Measurements from ENCODE around the gene ALKBH3. TPM values are rescaled to one million over a fixed set of nuclear protein-coding genes. Genes with fewer than 3 reads are reported as not detected.

Gene ALKBH3
- total RNA-seq, 6 experiments from 2014 or later = 24.0 to 35.9 (median 31.5) TPM

- peaks cover 4% of the 10 kb centered on the region for H3K9me3 Mint-ChIP-seq
- H3K36me3 Mint-ChIP-seq (ENCODE audit: low read depth) = no peaks in the 10 kb centered on the region
- H3K4me1 Mint-ChIP-seq (ENCODE audit: low read depth) = peaks cover 21% of the 10 kb centered on the region
- no peak for TF ChIP-seq CTCF (IDR thresholded peaks at IDR 0.05)
- no peak for DNase-seq
- peaks cover 10% of the 10 kb centered on the region for H3K27me3 Mint-ChIP-seq (ENCODE audit: insufficient read depth)
- no peak overlapping the region for H3K4me3 Mint-ChIP-seq
- no peak overlapping the region for H3K27ac Mint-ChIP-seq
Observed at GRCh38 chr11:43959321-43959995, 78.8 kb downstream of the ALKBH3 start.

- Mint-ChIP-seq H3K36me3 (ENCODE audit: low read depth) (no peaks in the 10 kb centered on the region), H3K27me3 (ENCODE audit: insufficient read depth) (peaks cover 16% of the 10 kb centered on the region), H3K9me3 (peaks cover 9% of the 10 kb centered on the region), H3K27ac (no peak overlapping the region), H3K4me3 (no peak overlapping the region; the same call in 1 of the 2 replicates), H3K4me1 (ENCODE audit: low read depth) (0 out of 2 replicates have a peak, but pooled peaks cover 10% of the 10 kb centered on the region)
- no peak for DNase-seq
- no peak for TF ChIP-seq CTCF (IDR thresholded peaks at IDR 0.05)
Observed at GRCh38 chr11:43962383-43963278, 82.0 kb downstream of the ALKBH3 start.

GRCh38 chr11:43963279-43963620 lies 82.6 kb downstream of the ALKBH3 start:
- Mint-ChIP-seq H3K9me3 (peaks cover 8% of the 10 kb centered on the region), H3K36me3 (ENCODE audit: low read depth) (no peaks in the 10 kb centered on the region), H3K27me3 (ENCODE audit: insufficient read depth) (peaks cover 16% of the 10 kb centered on the region), H3K4me1 (ENCODE audit: low read depth) (0 out of 2 replicates have a peak, but pooled peaks cover 10% of the 10 kb centered on the region), H3K27ac (no peak overlapping the region), H3K4me3 (no peak overlapping the region)
- DNase-seq = no peak
- TF ChIP-seq CTCF (IDR thresholded peaks at IDR 0.05) = no peak

GRCh38 chr11:43967661-43968060 lies 87.0 kb downstream of the ALKBH3 start:
- H3K9me3 Mint-ChIP-seq = peaks cover 6% of the 10 kb centered on the region
- no peak for TF ChIP-seq CTCF (IDR thresholded peaks at IDR 0.05)
- H3K27me3 Mint-ChIP-seq (ENCODE audit: insufficient read depth) = peaks cover 24% of the 10 kb centered on the region
- DNase-seq = no peak
- no peak overlapping the region for H3K4me3 Mint-ChIP-seq
- H3K36me3 Mint-ChIP-seq (ENCODE audit: low read depth) = no peaks in the 10 kb centered on the region
- H3K27ac Mint-ChIP-seq = no peak overlapping the region
- 0 out of 2 replicates have a peak, but pooled peaks cover 3% of the 10 kb centered on the region for H3K4me1 Mint-ChIP-seq (ENCODE audit: low read depth)

- no peak for DNase-seq
- no peak overlapping the region for H3K4me3 Mint-ChIP-seq
- peaks cover 24% of the 10 kb centered on the region for H3K27me3 Mint-ChIP-seq (ENCODE audit: insufficient read depth)
- TF ChIP-seq CTCF (IDR thresholded peaks at IDR 0.05) = no peak
- H3K27ac Mint-ChIP-seq = no peak overlapping the region
- H3K36me3 Mint-ChIP-seq (ENCODE audit: low read depth) = no peaks in the 10 kb centered on the region
- H3K9me3 Mint-ChIP-seq = peaks cover 6% of the 10 kb centered on the region
- no peaks in the 10 kb centered on the region for H3K4me1 Mint-ChIP-seq (ENCODE audit: low read depth)
Observed at GRCh38 chr11:43968719-43969118, 88.1 kb downstream of the ALKBH3 start.

All from HFFc6 (cell line).